HG02852 (cell line): ENCODE data around the gene UBFD1.
"Not testable (repeated sequence)": the region's sequence is repeated elsewhere in the genome, so short reads cannot be mapped to it uniquely, and the experiment has no call there.

Source experiments
- ATAC-seq: cut with Tn5 transposase; IDR thresholded peaks from one replicate; pipeline ENCODE4 v1.9.1; 2021; ENCODE audit warnings: mild to moderate bottlenecking, moderate library complexity; ENCODE audit not compliant: unreplicated experiment

UBFD1 gene

DNA sequence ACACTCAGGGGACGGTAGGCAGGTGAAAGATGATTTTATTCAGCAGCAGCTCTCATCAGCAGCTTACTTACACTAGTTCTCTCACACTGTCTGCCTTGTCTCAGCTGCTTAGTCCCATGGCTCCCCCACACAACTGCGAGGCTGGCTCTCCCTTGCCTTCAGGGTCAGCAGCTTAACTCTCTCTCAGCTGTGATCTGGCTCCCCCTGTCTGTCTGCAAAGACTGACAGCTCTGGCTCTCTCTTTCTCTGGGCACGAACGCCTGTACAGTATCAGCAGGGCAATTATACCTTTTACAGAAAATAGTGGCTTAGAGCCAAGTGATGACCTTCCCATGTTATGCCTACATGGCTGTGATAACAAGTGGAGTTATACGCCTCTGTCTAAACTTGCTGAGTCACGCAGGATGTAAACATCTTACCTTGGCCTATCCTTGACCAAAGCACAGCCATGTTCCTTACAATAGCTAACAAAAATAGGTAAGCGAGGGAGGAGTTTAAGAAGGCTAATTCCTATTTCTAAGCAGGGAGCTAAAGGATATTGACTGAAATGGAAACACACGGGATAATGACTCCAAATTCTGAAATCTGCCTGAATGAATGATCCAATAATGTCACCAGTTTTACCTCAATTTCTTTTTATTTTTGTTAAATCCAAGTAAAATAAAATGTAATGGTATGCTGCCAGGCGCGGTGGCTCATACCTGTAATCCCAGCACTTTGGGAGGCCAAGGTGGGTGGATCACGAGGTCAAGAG is 39.7 kb downstream of the UBFD1 start:
- no peak for ATAC-seq

DNA sequence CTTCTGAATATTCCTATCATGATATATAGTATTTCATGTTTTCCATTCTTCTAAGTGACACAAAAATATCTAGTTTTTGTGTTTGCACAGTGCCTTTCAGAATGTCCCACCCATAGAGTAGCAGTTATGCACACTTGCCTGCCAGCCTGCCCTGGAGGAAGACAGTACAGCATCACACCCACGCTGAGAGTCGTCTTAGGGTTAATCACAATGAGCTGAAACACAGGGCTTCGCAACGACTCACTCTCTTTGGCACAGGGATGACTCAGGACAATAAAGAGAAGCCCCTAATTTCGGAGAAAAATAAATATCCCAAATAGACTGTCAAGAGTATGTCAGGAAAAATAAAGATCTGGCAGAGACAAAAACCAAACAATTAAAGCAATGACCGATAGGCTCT is 50.2 kb downstream of the UBFD1 start:
- ATAC-seq: no peak

GRCh38 chr16:23608194-23608593 is 50.7 kb downstream of the UBFD1 start:
- no peak for ATAC-seq

DNA sequence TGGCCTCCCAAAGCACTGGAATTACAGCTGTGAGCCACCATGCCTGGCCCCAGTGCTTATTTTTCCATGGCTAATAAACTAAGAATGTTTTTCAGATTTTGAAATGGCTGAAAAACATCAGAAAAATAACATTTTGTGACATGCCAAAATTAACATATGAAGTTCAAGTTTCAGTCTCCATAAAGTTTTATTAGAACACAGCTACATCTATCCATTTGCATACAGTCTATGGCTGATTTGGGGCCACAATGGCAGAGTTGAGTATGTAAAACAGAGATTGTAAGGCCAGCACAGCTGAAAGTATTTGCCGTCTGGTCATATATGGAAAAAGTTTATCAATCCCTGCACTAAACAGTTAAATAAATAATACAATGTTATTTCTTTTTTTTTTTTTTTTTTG is 52.4 kb downstream of the UBFD1 start:
- ATAC-seq: no peak

DNA sequence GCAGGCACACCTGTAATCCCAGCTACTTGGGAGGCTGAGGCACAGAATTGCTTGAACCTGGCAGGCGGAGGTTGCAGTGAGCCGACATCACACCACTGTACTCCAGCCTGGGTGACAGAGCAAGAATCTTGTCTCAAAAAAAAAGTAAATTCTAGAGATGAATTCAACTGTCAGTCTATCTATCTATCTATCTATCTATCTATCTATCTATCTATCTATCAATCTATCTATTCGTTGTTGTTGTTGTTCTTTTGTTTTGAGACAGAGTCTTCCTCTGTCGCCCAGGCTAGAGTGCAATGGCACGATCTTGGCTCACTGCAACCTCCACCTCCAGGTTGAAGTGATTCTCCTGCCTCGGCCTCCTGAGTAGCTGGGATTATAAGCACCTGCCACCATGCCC is 53.4 kb downstream of the UBFD1 start:
- not testable (repeated sequence) for ATAC-seq

DNA sequence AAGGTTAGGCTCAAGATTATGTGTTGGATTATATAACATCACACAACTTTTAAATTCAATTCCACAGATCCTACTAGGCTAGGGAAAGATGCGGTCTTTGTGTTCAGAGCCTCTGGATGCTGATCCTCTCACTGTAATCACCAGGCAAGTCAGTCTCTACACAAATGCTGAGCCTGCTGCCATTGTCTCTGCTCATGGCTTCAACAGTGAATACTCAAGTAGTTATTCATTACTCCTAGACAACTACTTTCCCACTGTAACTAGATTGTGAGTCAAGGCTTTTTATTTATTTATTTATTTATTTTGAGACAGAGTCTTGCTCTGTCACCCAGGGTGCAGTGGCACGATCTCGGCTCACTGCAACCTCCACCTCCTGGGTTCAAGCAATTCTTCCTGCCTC is 54.4 kb downstream of the UBFD1 start:
- ATAC-seq: no peak

DNA sequence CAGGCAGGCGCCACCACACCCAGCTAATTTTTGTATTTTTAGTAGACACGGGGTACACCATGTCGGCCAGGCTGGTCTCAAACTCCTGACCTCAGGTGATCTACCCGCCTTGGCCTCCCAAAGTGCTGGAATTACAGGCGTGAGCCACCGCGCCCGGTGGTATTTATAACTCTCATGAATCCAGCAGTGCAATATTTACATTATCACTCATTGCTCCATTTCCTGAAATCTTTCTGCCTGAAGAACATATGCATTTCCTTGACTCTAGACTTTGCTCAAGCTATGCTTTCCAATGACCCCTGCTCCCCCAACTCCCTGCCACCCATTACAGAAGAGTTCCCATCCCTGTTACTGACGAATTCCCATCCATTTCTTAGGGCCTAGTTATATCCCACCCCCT is 58.3 kb downstream of the UBFD1 start:
- no peak for ATAC-seq
